ENCODE data around the gene CDC42BPB.

DNA sequence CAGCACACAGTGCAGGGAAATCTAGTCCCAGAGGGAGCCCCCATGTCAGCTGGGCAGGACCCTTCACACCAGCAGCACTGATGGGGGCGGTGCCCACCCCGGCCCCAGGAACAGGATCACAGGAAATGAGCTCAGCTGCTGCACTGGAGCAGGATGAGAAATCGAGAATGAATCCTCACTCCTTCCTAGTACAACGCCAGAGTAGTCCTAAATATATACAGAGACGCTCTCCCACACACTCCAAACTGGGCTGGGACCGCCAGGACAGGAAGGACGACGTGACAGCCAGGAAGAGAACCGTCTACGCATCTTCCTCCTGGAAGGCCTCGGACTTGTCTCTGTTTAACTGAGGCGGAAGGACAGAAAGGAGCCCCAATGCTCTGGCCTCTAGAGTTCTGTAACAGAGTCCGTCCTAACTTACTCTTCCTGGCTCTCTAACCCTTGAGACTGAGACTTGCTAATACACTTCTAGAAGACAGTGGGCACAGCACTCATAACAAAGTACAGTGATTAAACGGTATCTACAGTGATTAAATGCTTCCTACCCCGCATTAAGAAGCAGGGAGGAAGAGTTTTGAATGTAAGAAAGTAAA is 33.4 kb downstream of the CDC42BPB start:
- TF ChIP-seq NRF1 (IDR thresholded peaks at IDR 0.05; ENCODE audit: low read depth, low read length) (no peak), MXI1 (IDR thresholded peaks at IDR 0.05; ENCODE audit: low read depth, low read length) (no peak), TAF1 (IDR thresholded peaks at IDR 0.05; ENCODE audit: borderline replicate concordance, low read depth, low read length) (no peak; the same call in 1 of the 2 replicates), POLR2AphosphoS5 (IDR thresholded peaks at IDR 0.05; ENCODE audit: low read depth, low read length) (no peak), CHD2 (IDR thresholded peaks at IDR 0.05; ENCODE audit: low read length, partially characterized antibody) (no peak), YY1 (IDR thresholded peaks at IDR 0.05; ENCODE audit: low read depth) (no peak), SIN3A (IDR thresholded peaks at IDR 0.05; ENCODE audit: borderline replicate concordance, low read depth, low read length) (no peak), RXRA (IDR thresholded peaks at IDR 0.05; ENCODE audit: borderline replicate concordance, low read depth) (no peak), EP300 (IDR thresholded peaks at IDR 0.05; ENCODE audit: borderline replicate concordance in 1 of 2, low read depth in 1 of 2, low read length in 1 of 2) (no peak), JUND (IDR thresholded peaks at IDR 0.05) (0 out of 2 replicates have a peak, but pooled peaks have one; percentile 22), FOXM1 (IDR thresholded peaks at IDR 0.05; ENCODE audit: low read depth) (no peak)
- TF ChIP-seq, protein P1, sequence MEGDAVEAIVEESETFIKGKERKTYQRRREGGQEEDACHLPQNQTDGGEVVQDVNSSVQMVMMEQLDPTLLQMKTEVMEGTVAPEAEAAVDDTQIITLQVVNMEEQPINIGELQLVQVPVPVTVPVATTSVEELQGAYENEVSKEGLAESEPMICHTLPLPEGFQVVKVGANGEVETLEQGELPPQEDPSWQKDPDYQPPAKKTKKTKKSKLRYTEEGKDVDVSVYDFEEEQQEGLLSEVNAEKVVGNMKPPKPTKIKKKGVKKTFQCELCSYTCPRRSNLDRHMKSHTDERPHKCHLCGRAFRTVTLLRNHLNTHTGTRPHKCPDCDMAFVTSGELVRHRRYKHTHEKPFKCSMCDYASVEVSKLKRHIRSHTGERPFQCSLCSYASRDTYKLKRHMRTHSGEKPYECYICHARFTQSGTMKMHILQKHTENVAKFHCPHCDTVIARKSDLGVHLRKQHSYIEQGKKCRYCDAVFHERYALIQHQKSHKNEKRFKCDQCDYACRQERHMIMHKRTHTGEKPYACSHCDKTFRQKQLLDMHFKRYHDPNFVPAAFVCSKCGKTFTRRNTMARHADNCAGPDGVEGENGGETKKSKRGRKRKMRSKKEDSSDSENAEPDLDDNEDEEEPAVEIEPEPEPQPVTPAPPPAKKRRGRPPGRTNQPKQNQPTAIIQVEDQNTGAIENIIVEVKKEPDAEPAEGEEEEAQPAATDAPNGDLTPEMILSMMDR (IDR thresholded peaks at IDR 0.05), result no peak
- TF ChIP-seq, protein P2, sequence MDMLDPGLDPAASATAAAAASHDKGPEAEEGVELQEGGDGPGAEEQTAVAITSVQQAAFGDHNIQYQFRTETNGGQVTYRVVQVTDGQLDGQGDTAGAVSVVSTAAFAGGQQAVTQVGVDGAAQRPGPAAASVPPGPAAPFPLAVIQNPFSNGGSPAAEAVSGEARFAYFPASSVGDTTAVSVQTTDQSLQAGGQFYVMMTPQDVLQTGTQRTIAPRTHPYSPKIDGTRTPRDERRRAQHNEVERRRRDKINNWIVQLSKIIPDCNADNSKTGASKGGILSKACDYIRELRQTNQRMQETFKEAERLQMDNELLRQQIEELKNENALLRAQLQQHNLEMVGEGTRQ (IDR thresholded peaks at IDR 0.05; ENCODE audit: borderline replicate concordance, low read depth, low read length), result no peak
- TF ChIP-seq, protein P3, sequence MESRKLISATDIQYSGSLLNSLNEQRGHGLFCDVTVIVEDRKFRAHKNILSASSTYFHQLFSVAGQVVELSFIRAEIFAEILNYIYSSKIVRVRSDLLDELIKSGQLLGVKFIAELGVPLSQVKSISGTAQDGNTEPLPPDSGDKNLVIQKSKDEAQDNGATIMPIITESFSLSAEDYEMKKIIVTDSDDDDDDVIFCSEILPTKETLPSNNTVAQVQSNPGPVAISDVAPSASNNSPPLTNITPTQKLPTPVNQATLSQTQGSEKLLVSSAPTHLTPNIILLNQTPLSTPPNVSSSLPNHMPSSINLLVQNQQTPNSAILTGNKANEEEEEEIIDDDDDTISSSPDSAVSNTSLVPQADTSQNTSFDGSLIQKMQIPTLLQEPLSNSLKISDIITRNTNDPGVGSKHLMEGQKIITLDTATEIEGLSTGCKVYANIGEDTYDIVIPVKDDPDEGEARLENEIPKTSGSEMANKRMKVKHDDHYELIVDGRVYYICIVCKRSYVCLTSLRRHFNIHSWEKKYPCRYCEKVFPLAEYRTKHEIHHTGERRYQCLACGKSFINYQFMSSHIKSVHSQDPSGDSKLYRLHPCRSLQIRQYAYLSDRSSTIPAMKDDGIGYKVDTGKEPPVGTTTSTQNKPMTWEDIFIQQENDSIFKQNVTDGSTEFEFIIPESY (IDR thresholded peaks at IDR 0.05; ENCODE audit: borderline replicate concordance, low read depth), result no peak
